Renal cortex interstitium (tissue), 11 donors: ENCODE measurements around the gene EEF1G. TPM values are rescaled to one million over a fixed set of nuclear protein-coding genes. Genes with fewer than 3 reads are reported as not detected.

Source experiments
- DNase-seq, 11 donors: peaks; one replicate each; pipeline ENCODE4 v3.0.0-alpha.2; 2013; ENCODE audit warnings: low read depth in 9 of 11, low spot score in 4 of 11; ENCODE audit errors: extremely low read depth in 1 of 11
- polyA plus RNA-seq, 3 donors: library from polyadenylated mRNA; unstranded; fragments of 120-200 nt; gene quantifications; one replicate each; pipeline ENCODE4 v1.2.1, GENCODE V29; 2013; ENCODE audit not compliant: insufficient read length in 3 of 3

The EEF1G gene
- polyA plus RNA-seq, 3 donors: 2,243 to 2,394 (median 2,287) TPM

DNA sequence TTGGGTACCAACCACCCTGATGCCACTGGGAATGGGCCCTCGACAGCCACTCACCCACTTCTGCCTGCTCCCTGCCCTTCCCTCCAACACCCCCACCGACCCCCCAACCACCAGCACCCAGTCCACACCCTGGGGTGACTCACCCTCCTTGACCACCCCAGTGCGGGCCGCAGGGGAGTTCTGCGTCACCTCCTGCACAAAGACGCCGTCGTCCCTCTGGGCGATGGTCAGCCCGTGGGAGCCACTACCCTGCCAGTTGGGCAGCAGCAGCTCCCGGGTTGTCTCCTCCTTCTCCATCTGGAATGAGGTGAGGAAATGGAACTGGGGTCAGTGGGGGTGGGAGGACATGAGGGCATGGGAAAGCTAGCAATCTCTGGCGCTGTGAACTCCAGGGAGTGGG lies 37.9 kb downstream of the EEF1G start:
- DNase-seq: no peak

DNA sequence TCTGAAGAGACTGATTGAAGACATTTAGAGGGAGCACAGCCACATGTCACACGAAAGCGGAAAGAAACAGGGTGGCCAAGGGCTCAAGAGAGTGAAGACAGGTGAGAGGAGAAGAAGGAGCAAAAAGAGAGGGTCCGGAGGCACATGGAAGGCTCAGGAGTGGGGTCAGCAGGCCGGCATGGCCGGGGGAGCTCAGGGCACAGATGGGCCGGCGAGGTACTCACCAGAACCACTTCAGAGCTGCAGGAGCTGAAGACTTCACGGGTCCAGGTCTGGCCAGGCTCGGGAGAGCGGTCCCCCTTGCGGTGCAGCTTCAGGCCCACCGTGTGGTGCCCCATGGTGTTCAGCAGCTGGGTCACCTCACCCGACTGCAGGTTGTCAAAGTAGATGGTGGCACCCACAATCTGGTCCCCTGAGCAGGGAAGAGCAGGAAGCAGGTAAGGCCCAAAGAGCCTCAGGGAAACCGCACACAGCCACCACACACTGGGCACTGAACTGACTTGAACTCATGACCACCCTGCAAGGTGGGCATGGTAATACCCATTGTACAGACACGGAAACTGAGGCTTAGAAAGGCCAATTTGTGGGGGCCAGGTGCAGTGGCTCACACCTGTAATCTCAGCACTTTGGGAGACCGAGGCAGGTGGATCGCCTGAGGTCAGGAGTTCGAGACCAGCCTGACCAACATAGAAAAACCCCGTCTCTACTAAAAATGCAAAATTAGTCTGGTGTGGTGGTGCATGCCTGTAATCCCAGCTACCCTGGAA lies 38.7 kb downstream of the EEF1G start:
- no peak for DNase-seq

DNA sequence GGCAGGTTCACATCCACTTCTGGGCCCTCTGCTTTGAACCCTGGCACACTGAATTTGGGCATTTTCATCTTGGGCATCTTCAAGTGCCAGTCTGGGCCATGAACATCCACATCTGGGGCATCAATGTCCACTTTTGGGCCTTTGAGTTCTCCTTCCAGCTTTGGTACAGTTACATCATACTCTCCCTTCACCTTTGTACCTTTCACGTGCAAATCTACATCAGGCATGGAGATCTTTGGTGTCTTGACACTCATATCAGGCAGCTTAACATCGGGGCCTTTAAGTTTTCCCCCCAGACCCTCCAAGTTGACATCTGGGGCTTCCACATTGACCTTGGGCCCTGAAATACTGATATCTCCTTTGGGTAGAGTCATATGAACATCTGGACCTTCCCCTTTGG lies 41.6 kb downstream of the EEF1G start:
- no peak for DNase-seq

DNA sequence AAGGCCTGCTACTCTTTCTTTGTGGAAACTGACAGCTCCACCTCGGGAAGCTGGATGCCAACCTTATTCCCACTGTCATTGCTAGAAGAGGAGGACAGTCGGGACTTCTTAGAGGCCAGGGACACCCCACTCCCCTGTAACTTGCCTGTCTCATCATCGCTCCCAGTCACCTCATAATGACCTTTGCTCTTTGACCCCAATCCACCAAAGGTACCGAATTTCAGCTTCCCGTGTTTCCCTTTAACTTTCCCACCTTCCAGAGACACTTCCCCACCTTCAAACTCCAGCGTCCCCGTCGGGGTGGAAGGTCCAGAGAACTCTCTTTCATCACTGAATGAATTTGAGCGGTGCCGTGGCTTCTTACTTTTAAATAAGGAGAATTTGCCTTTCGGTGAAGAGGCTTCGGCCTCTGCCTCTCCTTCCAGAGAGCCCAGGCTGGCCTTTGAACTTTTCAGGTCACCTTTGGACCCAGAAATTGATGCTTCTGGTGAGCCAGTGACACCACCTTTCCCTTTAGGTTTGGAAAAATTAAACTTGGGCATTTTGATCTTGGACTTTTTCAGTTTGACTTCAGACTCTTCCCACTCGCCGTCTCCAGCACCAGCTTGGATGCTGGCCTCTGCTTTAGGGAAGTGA lies 56.8 kb downstream of the EEF1G start:
- no peak for DNase-seq

DNA sequence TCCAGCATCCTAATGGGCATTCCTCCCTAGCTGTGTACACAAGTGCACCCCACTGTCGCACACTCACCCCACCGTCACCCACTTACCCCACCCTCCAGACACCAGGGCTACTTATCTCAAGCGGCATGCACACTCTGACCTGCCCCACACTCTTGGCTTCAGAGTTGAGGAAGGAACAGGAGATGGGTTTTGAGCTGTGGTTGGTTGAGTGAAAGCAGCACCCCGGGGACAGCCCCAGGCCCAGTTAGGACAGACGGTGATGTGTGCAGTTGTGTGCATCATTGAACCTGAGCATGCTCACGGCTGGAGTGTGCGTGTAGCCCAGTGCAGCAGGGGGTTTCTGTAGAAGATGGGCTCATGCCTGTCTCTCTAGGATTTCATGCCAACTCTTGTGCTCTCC lies 59.5 kb downstream of the EEF1G start:
- no peak for DNase-seq

DNA sequence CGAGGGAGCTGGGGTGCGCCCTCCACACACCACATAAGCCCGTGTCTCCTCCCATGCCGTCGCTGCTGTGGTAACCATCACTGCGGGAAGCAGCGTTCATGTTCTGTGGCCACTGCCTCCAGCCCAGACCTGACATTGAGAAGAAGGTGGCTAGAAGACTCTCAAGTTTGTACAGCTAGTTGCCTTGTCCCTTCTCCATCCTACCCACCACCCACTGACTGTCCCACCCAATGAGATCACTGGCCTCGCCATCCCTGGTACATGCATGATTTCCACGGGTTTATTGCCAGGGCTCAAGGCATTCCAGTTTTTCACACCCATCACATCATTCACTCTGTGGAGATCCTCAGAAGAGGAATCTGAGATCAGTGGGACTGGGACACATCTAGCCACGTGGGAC lies 60.1 kb downstream of the EEF1G start:
- no peak for DNase-seq

DNA sequence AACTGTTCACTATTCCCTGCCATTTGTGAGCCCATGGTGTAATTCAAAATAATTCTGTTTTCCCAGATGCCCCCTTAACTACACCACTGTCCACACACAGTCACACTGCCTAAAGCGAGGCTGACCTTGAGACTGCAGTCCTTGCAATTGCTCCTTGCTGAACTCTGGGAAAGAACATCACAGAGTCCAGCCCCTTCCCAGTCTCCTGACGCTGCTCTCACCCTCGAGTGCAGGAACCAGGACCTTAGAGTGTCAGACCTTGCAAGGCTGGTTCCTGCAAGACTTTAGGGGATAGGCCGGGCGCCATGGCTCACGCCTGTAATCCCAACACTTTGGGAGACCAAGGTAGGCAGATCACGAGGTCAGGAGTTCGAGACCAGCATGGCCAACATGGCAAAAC lies 60.7 kb downstream of the EEF1G start:
- no peak for DNase-seq

Other genes with a start within 250 kb of the EEF1G start
- 10 to 100 TPM; 61.7 to 69.6 (median 63.0) TPM for gene ASRGL1, start 236.4 kb downstream of the EEF1G start, polyA plus RNA-seq
- not detected for gene SCGB1A1, start 154.9 kb downstream of the EEF1G start, polyA plus RNA-seq
- 100 to 1,000 TPM; 193 to 231 (median 198) TPM for gene AHNAK, start 27.1 kb downstream of the EEF1G start, polyA plus RNA-seq
- 10 to 100 TPM; 21.2 to 27.7 (median 23.7) TPM for gene TUT1, start 17.6 kb upstream of the EEF1G start, polyA plus RNA-seq
- 100 to 1,000 TPM in 2 of 3 donors, 10 to 100 TPM in 1; 79.7 to 105 (median 101) TPM for gene MTA2, start 28.0 kb upstream of the EEF1G start, polyA plus RNA-seq
- 10 to 100 TPM; 30.5 to 38.5 (median 34.3) TPM for gene EML3, start 38.9 kb upstream of the EEF1G start, polyA plus RNA-seq
- 1 to 10 TPM; 2.9 to 4.8 (median 3.5) TPM for gene ROM1, start 39.4 kb upstream of the EEF1G start, polyA plus RNA-seq
- gene B3GAT3, start 48.1 kb upstream of the EEF1G start, polyA plus RNA-seq: 10 to 100 TPM; 20.8 to 42.2 (median 36.5) TPM
- 100 to 1,000 TPM; 349 to 398 (median 360) TPM for gene GANAB, start 72.7 kb upstream of the EEF1G start, polyA plus RNA-seq
- 10 to 100 TPM; 18.1 to 22.7 (median 19.2) TPM for gene INTS5, start 79.4 kb upstream of the EEF1G start, polyA plus RNA-seq
- gene C11orf98, start 91.3 kb upstream of the EEF1G start, polyA plus RNA-seq: 10 to 100 TPM; 56.8 to 59.1 (median 58.5) TPM
- 1 to 10 TPM; 3.8 to 5.9 (median 4.6) TPM for gene CSKMT, start 91.4 kb upstream of the EEF1G start, polyA plus RNA-seq
- 10 to 100 TPM in 2 of 3 donors, 1 to 10 TPM in 1; 6.4 to 12.5 (median 10.7) TPM for gene UQCC3, start 97.8 kb upstream of the EEF1G start, polyA plus RNA-seq
- gene LBHD1, start 98.4 kb upstream of the EEF1G start, polyA plus RNA-seq: 1 to 10 TPM; 6.3 to 6.8 (median 6.4) TPM
- 100 to 1,000 TPM; 147 to 191 (median 164) TPM for gene UBXN1, start 105.2 kb upstream of the EEF1G start, polyA plus RNA-seq
- 1 to 10 TPM in 2 of 3 donors, under 1 TPM in 1; 0.75 to 1.3 (median 1.1) TPM for gene LRRN4CL, start 115.6 kb upstream of the EEF1G start, polyA plus RNA-seq
- gene BSCL2, start 133.5 kb upstream of the EEF1G start, polyA plus RNA-seq: 10 to 100 TPM; 60.1 to 70.8 (median 63.0) TPM
- 1 to 10 TPM; 1.4 to 2.6 (median 2.0) TPM for gene GNG3, start 133.8 kb upstream of the EEF1G start, polyA plus RNA-seq
- 10 to 100 TPM; 82.0 to 92.8 (median 92.6) TPM for gene HNRNPUL2, start 153.6 kb upstream of the EEF1G start, polyA plus RNA-seq
- 10 to 100 TPM; 38.1 to 48.2 (median 41.8) TPM for gene TTC9C, start 154.6 kb upstream of the EEF1G start, polyA plus RNA-seq
- gene ZBTB3, start 180.3 kb upstream of the EEF1G start, polyA plus RNA-seq: 1 to 10 TPM; 7.3 to 8.1 (median 7.5) TPM
- gene POLR2G, start 187.7 kb upstream of the EEF1G start, polyA plus RNA-seq: 100 to 1,000 TPM; 133 to 162 (median 156) TPM
- 10 to 100 TPM; 27.1 to 38.7 (median 33.1) TPM for gene TAF6L, start 197.5 kb upstream of the EEF1G start, polyA plus RNA-seq
- 10 to 100 TPM; 58.3 to 73.4 (median 71.4) TPM for gene TMEM179B, start 213.5 kb upstream of the EEF1G start, polyA plus RNA-seq
- 10 to 100 TPM; 21.8 to 30.6 (median 29.2) TPM for gene TMEM223, start 218.1 kb upstream of the EEF1G start, polyA plus RNA-seq
- gene NXF1, start 231.5 kb upstream of the EEF1G start, polyA plus RNA-seq: 100 to 1,000 TPM; 114 to 137 (median 116) TPM